B cell (primary cell): ENCODE data around the gene ADGRF1. TPM values are rescaled to one million over a fixed set of nuclear protein-coding genes. Genes with fewer than 3 reads are reported as not detected.

Experiments
- ATAC-seq: fragments of 200-7000 bp; cut with Tn5 transposase; one replicate; pipeline ENCODE4 v1.10.0; 2021; ENCODE audit warnings: low read depth, mild to moderate bottlenecking, moderate number of reproducible peaks, moderate library complexity
- CTCF ChIA-PET: fragments of 350-600 bp; sonication (Branson Sonifier 250); formaldehyde crosslinking; loops from one replicate; lab custom pipeline; 2021; ENCODE audit warnings: antibody characterized with exemption, inconsistent platforms; lab: Charles Lee
- POLR2A ChIA-PET: fragments of 350-600 bp; sonication (Branson Sonifier 250); formaldehyde crosslinking; loops from one replicate; lab custom pipeline; 2021; ENCODE audit warnings: antibody characterized with exemption; lab: Charles Lee
- DNase-seq: peaks from one replicate; pipeline ENCODE4 v3.0.0; 2013
- H2AFZ ChIP-seq: 2 replicates; pipeline ENCODE4 v1.6.1; 2012; ENCODE audit warnings: mild to moderate bottlenecking, low read depth, low read length; ENCODE audit not compliant: insufficient read depth, poor library complexity, severe bottlenecking
- H3K27ac ChIP-seq, 2 donors: 1 replicate in 1 of 2; 2 replicates in 1 of 2; pipeline ENCODE4 v1.5.1; 2012 to 2013; ENCODE audit warnings: low read length in 2 of 2, mild to moderate bottlenecking in 2 of 2, moderate library complexity in 1 of 2
- H3K27me3 ChIP-seq, 4 experiments: fragments of 200-600 bp in 1 of 4; sonication (generic) in 1 of 4; replicated peaks in 1 of 4; 1 replicate in 2 of 4; 2 replicates in 2 of 4; pipeline versions ENCODE4 v1.6.1 to v1.7.0; 2013 to 2016; ENCODE audit warnings: low read length in 3 of 4, mild to moderate bottlenecking in 2 of 4, mixed read lengths in 1 of 4, moderate library complexity in 1 of 4; ENCODE audit not compliant: insufficient read depth in 4 of 4, control insufficient read depth in 3 of 4; ENCODE audit errors: control extremely low read depth in 1 of 4
- H3K36me3 ChIP-seq, 2 experiments: replicated peaks in 1 of 2; 1 replicate in 1 of 2; 2 replicates in 1 of 2; pipeline versions ENCODE4 v1.6.1 to v1.7.1; 2013; ENCODE audit warnings: low read length in 1 of 2; ENCODE audit not compliant: insufficient read depth in 2 of 2, control insufficient read depth in 1 of 2; ENCODE audit errors: control extremely low read depth in 1 of 2, extremely low read depth in 1 of 2
- H3K4me1 ChIP-seq, 2 donors: fragments of 200-600 bp in 1 of 2; sonication (generic) in 1 of 2; 1 replicate in 1 of 2; 2 replicates in 1 of 2; pipeline versions ENCODE4 v1.5.1 to v1.6.1; 2013 to 2017; ENCODE audit warnings: low read length in 2 of 2; ENCODE audit not compliant: control insufficient read depth in 2 of 2, insufficient read depth in 2 of 2
- H3K4me2 ChIP-seq: replicated peaks from 2 replicates; pipeline ENCODE3; 2012; ENCODE audit warnings: mild to moderate bottlenecking, low read depth, low read length; ENCODE audit not compliant: poor library complexity, severe bottlenecking
- H3K4me3 ChIP-seq, 5 experiments: fragments of 200-600 bp in 1 of 5; sonication (generic) in 1 of 5; 1 replicate in 3 of 5; 2 replicates in 2 of 5; pipeline versions ENCODE4 v1.5.1 to v1.7.0; 2011 to 2016; ENCODE audit warnings: low read length in 4 of 5, mild to moderate bottlenecking in 4 of 5, low read depth in 2 of 5, control low read depth in 1 of 5, moderate library complexity in 1 of 5; ENCODE audit not compliant: insufficient read depth in 1 of 5; ENCODE audit errors: control extremely low read depth in 1 of 5, extremely low read depth in 1 of 5
- H3K79me2 ChIP-seq: fragments of 200-600 bp; sonication (generic); one replicate; pipeline ENCODE4 v1.6.0; 2016; ENCODE audit warnings: low read length; ENCODE audit not compliant: control insufficient read depth, insufficient read depth
- H3K9ac ChIP-seq: fragments of 200-600 bp; sonication (generic); 2 replicates; pipeline ENCODE4 v1.6.1; 2017; ENCODE audit warnings: mild to moderate bottlenecking, low read length, moderate library complexity
- H3K9me3 ChIP-seq, 3 donors: one replicate each; pipeline versions ENCODE4 v1.6.1 to v1.7.1; 2013; ENCODE audit warnings: low read length in 2 of 3; ENCODE audit not compliant: control insufficient read depth in 2 of 3, insufficient read depth in 1 of 3; ENCODE audit errors: control extremely low read depth in 1 of 3
- H4K20me1 ChIP-seq: 2 replicates; pipeline ENCODE4 v1.6.0; 2012; ENCODE audit warnings: mild to moderate bottlenecking, low read length; ENCODE audit not compliant: insufficient read depth, control insufficient read depth, poor library complexity, severe bottlenecking
- H3K27ac Mint-ChIP-seq: one replicate; pipeline ENCODE4 v1.8.0; 2021; ENCODE audit warnings: mixed read lengths
- H3K27me3 Mint-ChIP-seq: one replicate; pipeline ENCODE4 v1.8.0; 2021; ENCODE audit warnings: mixed read lengths
- H3K4me1 Mint-ChIP-seq: one replicate; pipeline ENCODE4 v1.8.0; 2021; ENCODE audit warnings: mixed read lengths
- H3K4me3 Mint-ChIP-seq: one replicate; pipeline ENCODE4 v1.8.0; 2021; ENCODE audit warnings: mixed read lengths
- H3K9me3 Mint-ChIP-seq: one replicate; pipeline ENCODE4 v1.8.0; 2022; ENCODE audit warnings: mixed read lengths; ENCODE audit not compliant: insufficient read depth
- CTCF ChIP-seq: fragments of 200-600 bp; IDR thresholded peaks from one replicate; pipeline ENCODE4 v1.8.0; 2022; ENCODE audit warnings: antibody characterized with exemption, mild to moderate bottlenecking
- EZH2 ChIP-seq: IDR thresholded peaks from 2 replicates; pipeline ENCODE4 v1.6.1; 2012; ENCODE audit warnings: borderline replicate concordance, low read depth, mild to moderate bottlenecking, moderate library complexity, low read length; ENCODE audit not compliant: insufficient read depth, poor library complexity, severe bottlenecking
- WGBS: methylation state at CpG from one replicate; pipeline ENCODE4 v1.1.5; 2013; ENCODE audit warnings: missing lambda C conversion rate; ENCODE audit not compliant: insufficient coverage; 5-methylcytosine and 5-hydroxymethylcytosine counted together
- intact Hi-C: fragments of 100-400 bp; cut with micrococcal nuclease; formaldehyde crosslinking; loops from one replicate; pipeline ENCODE4 v1.10.0; 2022
- polyA plus RNA-seq: library from polyadenylated mRNA; depleted of rRNA; stranded (reverse); fragments of >200 nt; gene quantifications from 2 replicates; pipeline ENCODE4 v1.2.3, GENCODE V29; 2012
- total RNA-seq, 2 donors: library from RNA; stranded (reverse); fragments of 120-200 nt in 1 of 2; gene quantifications; 1 replicate in 1 of 2; 2 replicates in 1 of 2; pipeline versions ENCODE4 v1.2.3 to v1.2.4, GENCODE V29; 2013 to 2022

ADGRF1 gene
- total and polyA plus RNA-seq, 2 donors (not counting 1 experiment from before 2014, with no cell fraction given): not detected

DNA sequence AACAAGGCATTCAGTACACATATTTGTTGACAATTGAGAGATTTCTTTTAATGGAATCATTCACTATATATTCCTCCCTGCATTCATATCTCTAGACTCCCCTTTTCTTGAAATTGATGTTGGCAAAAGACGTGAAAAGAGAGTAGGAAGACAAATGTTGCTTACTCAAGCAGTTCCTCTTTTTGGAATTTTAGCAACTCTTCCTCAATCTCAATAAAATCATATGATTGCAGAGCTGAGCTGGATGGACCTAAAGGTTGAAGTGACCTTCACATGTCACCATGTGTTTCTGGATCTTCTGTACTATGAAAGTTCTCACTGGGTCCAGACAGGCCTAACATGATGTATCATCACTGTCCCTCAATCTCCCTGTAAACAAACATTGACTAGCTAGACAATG is 18.6 kb downstream of the ADGRF1 start:
- H3K27me3 Mint-ChIP-seq: peaks cover 9% of the 10 kb centered on the region
- DNase-seq (no peak), ATAC-seq (no peak)
- Histone ChIP-seq H3K36me3 (no peaks in the 10 kb centered on the region), H3K4me2 (no peak overlapping the region), H2AFZ (no peak overlapping the region), H3K4me1 (no peaks in the 10 kb centered on the region), H3K4me3 (no peak overlapping the region), H3K27me3 (no peaks in the 10 kb centered on the region), H3K9ac (no peak overlapping the region), H3K9me3 (no peaks in the 10 kb centered on the region), H4K20me1 (no peaks in the 10 kb centered on the region), H3K27ac (no peak overlapping the region), H3K79me2 (no peaks in the 10 kb centered on the region)
- no peak overlapping the region for H3K27ac Mint-ChIP-seq
- no CpG with 5 or more reads among the region's 1 CpG for WGBS
- no peak overlapping the region for H3K4me3 Mint-ChIP-seq
- ChIA-PET POLR2A (no interaction called here), CTCF (interaction anchor here (1.1 kb wide), 1 partner anchor 24 kb away, joined by 3 read pairs; no protein-coding TSS in a partner anchor)
- intact Hi-C loops: no loop called here
- H3K9me3 Mint-ChIP-seq: no peaks in the 10 kb centered on the region
- no peak for TF ChIP-seq CTCF
- TF ChIP-seq EZH2: no peak
- H3K4me1 Mint-ChIP-seq: no peaks in the 10 kb centered on the region

- ChIA-PET POLR2A (no interaction called here), CTCF (no interaction called here)
- H3K9me3 Mint-ChIP-seq: no peaks in the 10 kb centered on the region
- Histone ChIP-seq H3K27me3 (no peaks in the 10 kb centered on the region), H4K20me1 (no peaks in the 10 kb centered on the region), H3K4me2 (no peak overlapping the region), H3K79me2 (no peaks in the 10 kb centered on the region), H3K9me3 (no peaks in the 10 kb centered on the region), H3K4me1 (no peaks in the 10 kb centered on the region), H3K27ac (no peak overlapping the region), H3K4me3 (no peak overlapping the region), H2AFZ (no peak overlapping the region), H3K36me3 (no peaks in the 10 kb centered on the region), H3K9ac (no peak overlapping the region)
- H3K4me1 Mint-ChIP-seq: no peaks in the 10 kb centered on the region
- TF ChIP-seq EZH2: no peak
- TF ChIP-seq CTCF: no peak
- intact Hi-C loops: no loop called here
- ATAC-seq (no peak), DNase-seq (no peak)
- 93% methylated on average over 3 of the region's 3 CpGs for WGBS
- H3K27ac Mint-ChIP-seq: no peak overlapping the region
- H3K27me3 Mint-ChIP-seq: peaks cover 9% of the 10 kb centered on the region
- no peak overlapping the region for H3K4me3 Mint-ChIP-seq
Observed at GRCh38 chr6:47022191-47022590, 19.9 kb downstream of the ADGRF1 start.
